Measurements from ENCODE around the gene POTEF. TPM values are rescaled to one million over a fixed set of nuclear protein-coding genes. Genes with fewer than 3 reads are reported as not detected.
A peak's percentile ranks its signal among the peaks of the same experiment; 100 is the strongest.
"Not testable (repeated sequence)": the region's sequence is repeated elsewhere in the genome, so short reads cannot be mapped to it uniquely, and the experiment has no call there.

POTEF gene
- total and polyA plus RNA-seq, 2 experiments from 2014 or later, result not detected

GRCh38 chr2:130156624-130157004 is 27.6 kb upstream of the POTEF start:
- Histone ChIP-seq H3K79me2 (ENCODE audit: insufficient read depth) (no peaks in the 10 kb centered on the region), H2AFZ (no peak overlapping the region), H4K20me1 (ENCODE audit: insufficient read depth) (no peaks in the 10 kb centered on the region), H3K9me3 (ENCODE audit: low read depth) (no peaks in the 10 kb centered on the region), H3K4me2 (ENCODE audit: unreplicated experiment) (no peak overlapping the region), H3K4me1 (ENCODE audit: insufficient read depth) (no peaks in the 10 kb centered on the region), H3K27ac (no peak overlapping the region), H3K4me3 (no peak overlapping the region), H3K27me3 (replicated peaks; ENCODE audit: insufficient read depth) (no peaks in the 10 kb centered on the region), H3K9ac (no peak overlapping the region), H3F3A (ENCODE audit: insufficient read depth) (no peaks in the 10 kb centered on the region), H3K9me2 (ENCODE audit: insufficient read depth) (no peaks in the 10 kb centered on the region), H3K36me3 (ENCODE audit: low read depth) (no peaks in the 10 kb centered on the region)
- no peak for TF ChIP-seq EZH2 (IDR thresholded peaks at IDR 0.05; ENCODE audit: insufficient read depth, poor library complexity, severe bottlenecking)
- no peak for TF ChIP-seq EZH2phosphoT487 (IDR thresholded peaks at IDR 0.05; ENCODE audit: insufficient read depth, low read depth)
- DNase-seq, result no peak
- in situ Hi-C loops (cut with MboI), result no loop called here
- WGBS, 2 experiments (ENCODE audit: low coverage in 1 of 2, low lambda C conversion rate in 2 of 2, missing lambda C conversion rate in 2 of 2), result 88 to 89% methylated on average over 6 to 9 of the region's 9 CpGs

GRCh38 chr2:130155956-130156623 is 27.1 kb upstream of the POTEF start:
- H3K27me3 ChIP-seq (replicated peaks; ENCODE audit: insufficient read depth); H3K9me3 ChIP-seq (ENCODE audit: low read depth); H3F3A ChIP-seq (ENCODE audit: insufficient read depth); H3K4me2 ChIP-seq (ENCODE audit: unreplicated experiment); H3K27ac ChIP-seq; H2AFZ ChIP-seq; H3K36me3 ChIP-seq (ENCODE audit: low read depth); in situ Hi-C loops (cut with MboI); H3K4me3 ChIP-seq; H4K20me1 ChIP-seq (ENCODE audit: insufficient read depth); H3K9me2 ChIP-seq (ENCODE audit: insufficient read depth); H3K9ac ChIP-seq; H3K79me2 ChIP-seq (ENCODE audit: insufficient read depth); H3K4me1 ChIP-seq (ENCODE audit: insufficient read depth): not testable (repeated sequence)
- WGBS, 2 experiments (ENCODE audit: low coverage in 1 of 2, low lambda C conversion rate in 2 of 2, missing lambda C conversion rate in 2 of 2), result 73 to 74% methylated on average over 15 to 16 of the region's 16 CpGs
- peak; percentile 64 for DNase-seq

- no peak for DNase-seq
- no peaks in the 10 kb centered on the region for H3K36me3 ChIP-seq (ENCODE audit: low read depth)
- H3F3A ChIP-seq (ENCODE audit: insufficient read depth), result no peaks in the 10 kb centered on the region
- H3K4me1 ChIP-seq (ENCODE audit: insufficient read depth), result no peaks in the 10 kb centered on the region
- no peak overlapping the region for H3K27ac ChIP-seq
- H3K9ac ChIP-seq, result no peak overlapping the region
- no peaks in the 10 kb centered on the region for H4K20me1 ChIP-seq (ENCODE audit: insufficient read depth)
- no peaks in the 10 kb centered on the region for H3K27me3 ChIP-seq (replicated peaks; ENCODE audit: insufficient read depth)
- H3K4me3 ChIP-seq, result no peak overlapping the region
- H3K4me2 ChIP-seq (ENCODE audit: unreplicated experiment), result no peak overlapping the region
- no peak for TF ChIP-seq EZH2phosphoT487 (IDR thresholded peaks at IDR 0.05; ENCODE audit: insufficient read depth, low read depth)
- TF ChIP-seq EZH2 (IDR thresholded peaks at IDR 0.05; ENCODE audit: insufficient read depth, poor library complexity, severe bottlenecking), result no peak
- H2AFZ ChIP-seq, result no peak overlapping the region
- in situ Hi-C loops (cut with MboI), result no loop called here
- no peaks in the 10 kb centered on the region for H3K9me3 ChIP-seq (ENCODE audit: low read depth)
- H3K79me2 ChIP-seq (ENCODE audit: insufficient read depth), result no peaks in the 10 kb centered on the region
- H3K9me2 ChIP-seq (ENCODE audit: insufficient read depth), result no peaks in the 10 kb centered on the region
- WGBS, 2 experiments (ENCODE audit: low coverage in 1 of 2, low lambda C conversion rate in 2 of 2, missing lambda C conversion rate in 2 of 2), result 92 to 93% methylated on average over 27 to 29 of the region's 29 CpGs
Observed at GRCh38 chr2:130154773-130155765, 26.0 kb upstream of the POTEF start.

DNA sequence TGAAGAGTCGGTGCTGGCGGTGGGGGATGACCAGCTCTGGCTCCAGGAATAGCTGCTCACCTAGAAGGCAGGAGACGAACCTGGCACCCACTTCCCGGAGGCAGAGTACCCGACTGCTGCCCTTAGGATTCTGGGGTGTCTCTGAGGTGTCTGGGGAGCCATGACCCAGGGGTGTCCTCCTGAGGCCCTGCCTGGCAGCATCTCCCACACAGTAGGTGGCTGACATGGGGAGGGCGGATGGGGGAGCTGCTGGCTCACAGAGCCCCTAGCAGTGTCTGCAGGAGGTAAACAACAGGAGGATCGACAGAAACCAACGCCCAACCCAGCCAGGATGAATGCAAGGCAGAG is 25.4 kb upstream of the POTEF start:
- H2AFZ ChIP-seq; H3K4me1 ChIP-seq (ENCODE audit: insufficient read depth); H3K79me2 ChIP-seq (ENCODE audit: insufficient read depth); H3K27ac ChIP-seq; DNase-seq; H3K9me2 ChIP-seq (ENCODE audit: insufficient read depth); H3K9ac ChIP-seq; H3F3A ChIP-seq (ENCODE audit: insufficient read depth); H3K36me3 ChIP-seq (ENCODE audit: low read depth); H3K4me2 ChIP-seq (ENCODE audit: unreplicated experiment); H3K9me3 ChIP-seq (ENCODE audit: low read depth); H3K27me3 ChIP-seq (replicated peaks; ENCODE audit: insufficient read depth); in situ Hi-C loops (cut with MboI); H3K4me3 ChIP-seq; H4K20me1 ChIP-seq (ENCODE audit: insufficient read depth): not testable (repeated sequence)
- WGBS, 2 experiments (ENCODE audit: low coverage in 1 of 2, low lambda C conversion rate in 2 of 2, missing lambda C conversion rate in 2 of 2), result 75 to 90% methylated on average over 3 to 6 of the region's 8 CpGs

DNA sequence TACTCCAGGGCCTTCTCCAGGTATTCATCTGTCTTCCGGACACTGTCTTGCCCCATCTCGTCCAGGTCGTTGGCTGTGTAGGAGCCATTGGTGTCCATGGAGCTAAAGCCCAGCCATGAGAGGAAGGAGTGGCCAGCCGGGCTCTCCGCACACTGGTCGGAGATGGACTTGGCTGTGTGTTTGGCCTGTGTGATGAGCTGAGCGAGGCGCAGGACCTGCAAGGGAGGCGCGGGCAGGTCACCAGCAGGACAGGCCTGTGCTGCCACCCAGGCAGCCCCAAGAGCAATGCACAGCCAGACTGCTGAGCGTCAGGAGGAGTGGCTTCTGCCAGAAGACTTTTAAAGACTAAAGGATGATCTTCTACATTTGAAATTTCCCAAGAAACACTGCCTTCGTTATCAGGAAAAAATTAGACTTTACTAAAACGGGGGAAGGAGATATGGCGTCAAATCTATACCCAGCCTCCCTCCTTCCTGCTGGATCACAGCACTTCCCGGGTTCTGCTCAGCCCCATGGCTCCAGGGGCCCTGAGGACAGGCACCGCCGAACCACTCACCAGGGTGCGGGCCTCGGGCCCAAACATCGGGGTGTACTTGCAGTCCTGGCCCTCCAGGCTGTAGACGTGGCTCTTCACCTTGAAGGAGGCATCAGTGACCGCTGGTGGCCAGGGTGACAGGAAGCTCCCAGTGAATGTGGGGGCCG is 24.9 kb upstream of the POTEF start:
- H3F3A ChIP-seq (ENCODE audit: insufficient read depth); H3K27ac ChIP-seq; H3K9me2 ChIP-seq (ENCODE audit: insufficient read depth); H4K20me1 ChIP-seq (ENCODE audit: insufficient read depth); H3K9me3 ChIP-seq (ENCODE audit: low read depth); H3K4me1 ChIP-seq (ENCODE audit: insufficient read depth); H3K36me3 ChIP-seq (ENCODE audit: low read depth); H3K4me3 ChIP-seq; H3K4me2 ChIP-seq (ENCODE audit: unreplicated experiment); DNase-seq; in situ Hi-C loops (cut with MboI); H3K27me3 ChIP-seq (replicated peaks; ENCODE audit: insufficient read depth); H3K9ac ChIP-seq; H2AFZ ChIP-seq; H3K79me2 ChIP-seq (ENCODE audit: insufficient read depth): not testable (repeated sequence)
- 89 to 90% methylated on average over 21 of the region's 23 CpGs for WGBS, 2 experiments (ENCODE audit: low coverage in 1 of 2, low lambda C conversion rate in 2 of 2, missing lambda C conversion rate in 2 of 2)

Data from GM23248 (cell line).